Ascending aorta (tissue), 2 donors: ENCODE measurements around the gene TRIM7. TPM values are rescaled to one million over a fixed set of nuclear protein-coding genes. Genes with fewer than 3 reads are reported as not detected.
"Not testable (repeated sequence)": the region's sequence is repeated elsewhere in the genome, so short reads cannot be mapped to it uniquely, and the experiment has no call there.

Source experiments
- DNase-seq, 2 donors: peaks; one replicate each; pipeline ENCODE4 v3.0.0-alpha.2; 2019; ENCODE audit warnings: low spot score in 2 of 2
- H3K27ac ChIP-seq, 2 donors: fragments of 200-600 bp; sonication (generic); one replicate each; pipeline ENCODE4 v1.5.1; 2016 to 2017; ENCODE audit warnings: mild to moderate bottlenecking in 1 of 2
- H3K27me3 ChIP-seq: fragments of 200-600 bp; sonication (generic); one replicate; pipeline ENCODE4 v1.5.1; 2017
- H3K36me3 ChIP-seq, 2 donors: fragments of 200-600 bp; sonication (generic); one replicate each; pipeline ENCODE4 v1.5.1; 2016
- H3K4me1 ChIP-seq, 2 donors: fragments of 200-600 bp; sonication (generic); one replicate each; pipeline ENCODE4 v1.5.1; 2016 to 2017; ENCODE audit warnings: mild to moderate bottlenecking in 1 of 2
- H3K4me3 ChIP-seq, 2 donors: fragments of 200-600 bp; sonication (generic); one replicate each; pipeline ENCODE4 v1.5.1; 2016 to 2017; ENCODE audit warnings: mild to moderate bottlenecking in 1 of 2
- H3K9me3 ChIP-seq, 2 donors: fragments of 200-600 bp; sonication (generic); one replicate each; pipeline ENCODE4 v1.5.1; 2016
- intact Hi-C: fragments of 100-400 bp; cut with DNase I; formaldehyde crosslinking; loops from one replicate; pipeline ENCODE4 v1.15.1; 2023
- total RNA-seq: library from RNA; depleted of rRNA; stranded (reverse); fragments of >200 nt; gene quantifications from one replicate; pipeline ENCODE4 v1.1.0, GENCODE V29; 2016
- TF ChIP-seq, protein P1 (sequence below), 3 experiments: fragments of 200-600 bp in 2 of 3; fragments of 450-650 bp in 1 of 3; sonication (generic) in 2 of 3; IDR thresholded peaks; one replicate each; pipeline ENCODE4 v1.5.1; 2016 to 2019; ENCODE audit warnings: antibody characterized with exemption in 3 of 3, mild to moderate bottlenecking in 1 of 3, moderate library complexity in 1 of 3

Gene TRIM7
- total RNA-seq, 1 donor from 2014 or later = 6.1 TPM

DNA sequence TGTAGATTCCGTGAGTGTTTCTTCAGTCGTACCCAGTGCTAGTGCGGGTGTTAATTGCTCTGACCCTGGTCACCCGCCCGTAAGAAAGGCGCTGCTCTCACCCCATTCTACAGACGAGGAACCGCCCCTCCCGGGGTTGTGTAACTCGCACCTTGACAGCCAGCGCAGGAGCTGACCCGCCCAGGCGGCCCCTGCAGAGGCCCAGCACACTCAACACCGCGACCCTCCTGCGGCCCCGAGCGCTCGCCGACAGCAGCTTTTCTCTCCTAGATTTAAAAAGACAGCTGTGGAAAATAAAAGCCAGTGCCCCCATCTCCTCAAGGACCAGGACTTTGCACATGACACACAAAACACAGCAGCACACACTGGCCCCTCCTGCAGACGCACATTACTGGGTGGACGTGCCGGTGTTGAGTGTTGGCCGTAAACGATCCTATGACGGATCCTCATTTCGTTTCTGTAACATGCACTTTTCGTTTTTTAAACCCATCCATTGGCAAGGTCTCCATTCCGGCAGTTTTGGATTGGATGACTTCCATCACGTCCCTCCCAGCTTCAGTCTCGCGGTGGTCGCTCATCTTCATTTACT is 34.7 kb downstream of the TRIM7 start:
- TF ChIP-seq, protein P1, sequence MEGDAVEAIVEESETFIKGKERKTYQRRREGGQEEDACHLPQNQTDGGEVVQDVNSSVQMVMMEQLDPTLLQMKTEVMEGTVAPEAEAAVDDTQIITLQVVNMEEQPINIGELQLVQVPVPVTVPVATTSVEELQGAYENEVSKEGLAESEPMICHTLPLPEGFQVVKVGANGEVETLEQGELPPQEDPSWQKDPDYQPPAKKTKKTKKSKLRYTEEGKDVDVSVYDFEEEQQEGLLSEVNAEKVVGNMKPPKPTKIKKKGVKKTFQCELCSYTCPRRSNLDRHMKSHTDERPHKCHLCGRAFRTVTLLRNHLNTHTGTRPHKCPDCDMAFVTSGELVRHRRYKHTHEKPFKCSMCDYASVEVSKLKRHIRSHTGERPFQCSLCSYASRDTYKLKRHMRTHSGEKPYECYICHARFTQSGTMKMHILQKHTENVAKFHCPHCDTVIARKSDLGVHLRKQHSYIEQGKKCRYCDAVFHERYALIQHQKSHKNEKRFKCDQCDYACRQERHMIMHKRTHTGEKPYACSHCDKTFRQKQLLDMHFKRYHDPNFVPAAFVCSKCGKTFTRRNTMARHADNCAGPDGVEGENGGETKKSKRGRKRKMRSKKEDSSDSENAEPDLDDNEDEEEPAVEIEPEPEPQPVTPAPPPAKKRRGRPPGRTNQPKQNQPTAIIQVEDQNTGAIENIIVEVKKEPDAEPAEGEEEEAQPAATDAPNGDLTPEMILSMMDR (IDR thresholded peaks at IDR 0.05) = no peak
- no peaks in the 10 kb centered on the region for H3K4me1 ChIP-seq
- no peaks in the 10 kb centered on the region for H3K9me3 ChIP-seq
- H3K4me3 ChIP-seq = no peak overlapping the region
- no peaks in the 10 kb centered on the region for H3K36me3 ChIP-seq
- intact Hi-C loops = loop anchor here (5.0 kb wide), 1 partner anchor 383 kb away; no protein-coding TSS in a partner anchor
- H3K27me3 ChIP-seq = peaks cover 12% of the 10 kb centered on the region
- DNase-seq = no peak
- no peak overlapping the region for H3K27ac ChIP-seq

- intact Hi-C loops = loop anchor here (5.0 kb wide), 1 partner anchor 382 kb away; no protein-coding TSS in a partner anchor
- not testable (repeated sequence) for H3K27ac ChIP-seq, H3K4me3 ChIP-seq, H3K9me3 ChIP-seq, DNase-seq, H3K36me3 ChIP-seq, H3K4me1 ChIP-seq
- H3K27me3 ChIP-seq = peaks cover 12% of the 10 kb centered on the region
Measured at GRCh38 chr5:181169459-181170236, 35.3 kb downstream of the TRIM7 start.

- H3K27ac ChIP-seq = no peak overlapping the region
- no peak overlapping the region for H3K4me3 ChIP-seq
- intact Hi-C loops = no loop called here
- H3K9me3 ChIP-seq = no peaks in the 10 kb centered on the region
- no peaks in the 10 kb centered on the region for H3K4me1 ChIP-seq
- H3K27me3 ChIP-seq = peaks cover 12% of the 10 kb centered on the region
- TF ChIP-seq, protein P1 (IDR thresholded peaks at IDR 0.05) = no peak
- no peak for DNase-seq
- H3K36me3 ChIP-seq = no peaks in the 10 kb centered on the region
Measured at GRCh38 chr5:181168595-181169118, 36.3 kb downstream of the TRIM7 start.

- Histone ChIP-seq H3K4me3 (no peak overlapping the region), H3K4me1 (no peaks in the 10 kb centered on the region), H3K27ac (no peak overlapping the region), H3K36me3 (no peaks in the 10 kb centered on the region), H3K9me3 (no peaks in the 10 kb centered on the region), H3K27me3 (peaks cover 12% of the 10 kb centered on the region)
- intact Hi-C loops = no loop called here
- TF ChIP-seq, protein P1 (IDR thresholded peaks at IDR 0.05) = peak in 1 of 3 experiments; percentile 10
- no peak for DNase-seq
Measured at GRCh38 chr5:181167814-181168488, 37.0 kb downstream of the TRIM7 start.

DNA sequence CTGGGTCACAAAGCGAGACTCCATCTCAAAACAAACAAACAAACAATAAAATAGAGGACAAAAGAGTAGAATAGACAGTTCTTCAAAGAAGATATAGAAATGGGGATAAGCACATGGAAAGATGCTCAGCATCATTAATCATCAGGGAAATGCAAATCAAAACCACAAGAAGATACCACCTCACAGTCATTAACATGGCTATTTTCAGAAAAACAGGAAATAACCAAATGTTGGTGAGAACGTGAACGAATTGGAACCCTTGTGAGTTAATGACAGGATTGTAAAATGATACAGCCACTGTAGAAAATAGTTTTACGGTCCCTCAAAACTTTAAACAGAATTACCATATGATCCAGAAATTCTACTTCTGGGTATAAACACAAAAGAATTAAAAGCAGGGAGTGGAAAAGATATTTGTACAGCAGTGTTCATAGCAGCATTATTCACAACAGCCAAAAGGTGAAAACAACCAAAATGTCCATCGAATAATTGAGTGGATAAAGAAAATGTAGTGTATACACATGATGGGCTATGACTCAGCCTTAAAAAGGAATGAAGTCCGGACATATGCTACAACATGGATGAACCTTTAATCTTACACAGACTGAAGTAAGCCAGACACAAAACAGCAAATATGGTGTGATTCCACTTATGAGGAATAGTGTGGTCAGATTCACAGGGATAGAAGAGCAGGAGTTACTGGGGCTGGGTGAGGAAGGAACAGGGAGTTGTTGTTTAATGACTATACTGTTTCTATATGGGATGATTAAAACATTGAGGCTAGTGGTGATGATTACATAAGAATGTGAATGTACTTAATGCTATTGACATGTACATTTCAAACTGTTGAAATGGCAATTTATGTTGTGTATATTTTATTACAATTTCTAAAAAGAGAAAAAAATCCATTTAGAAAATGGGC is 37.9 kb downstream of the TRIM7 start:
- no peaks in the 10 kb centered on the region for H3K36me3 ChIP-seq
- no peaks in the 10 kb centered on the region for H3K9me3 ChIP-seq
- no peak overlapping the region for H3K27ac ChIP-seq
- H3K4me1 ChIP-seq = no peaks in the 10 kb centered on the region
- TF ChIP-seq, protein P1 (IDR thresholded peaks at IDR 0.05) = no peak
- DNase-seq = no peak
- intact Hi-C loops = no loop called here
- no peak overlapping the region for H3K4me3 ChIP-seq
- peaks cover 12% of the 10 kb centered on the region for H3K27me3 ChIP-seq
